Fibroblast of lung (primary cell): ENCODE results near the gene PDP2. TPM values are rescaled to one million over a fixed set of nuclear protein-coding genes. Genes with fewer than 3 reads are reported as not detected.

Experiments
- DNase-seq, 2 donors: peaks; one replicate each; pipeline versions ENCODE4 v3.0.0 to v3.0.0-alpha.2; 2010; ENCODE audit warnings: low read depth in 2 of 2
- H2AFZ ChIP-seq: 2 replicates; pipeline ENCODE4 v1.5.1; 2012; ENCODE audit warnings: low read length, control low read depth, inconsistent platforms
- H3K27ac ChIP-seq: 2 replicates; pipeline ENCODE4 v1.5.1; 2011; ENCODE audit warnings: low read length, control low read depth; ENCODE audit not compliant: insufficient read depth
- H3K27me3 ChIP-seq: 2 replicates; pipeline ENCODE4 v1.5.1; 2011; ENCODE audit warnings: mild to moderate bottlenecking, low read length; ENCODE audit not compliant: control insufficient read depth, insufficient read depth
- H3K36me3 ChIP-seq: 2 replicates; pipeline ENCODE4 v1.5.1; 2011; ENCODE audit warnings: low read length; ENCODE audit not compliant: control insufficient read depth, insufficient read depth
- H3K4me1 ChIP-seq: 2 replicates; pipeline ENCODE4 v1.5.1; 2011; ENCODE audit warnings: low read length; ENCODE audit not compliant: control insufficient read depth, insufficient read depth; ENCODE audit errors: extremely low read depth
- H3K4me2 ChIP-seq: 2 replicates; pipeline ENCODE4 v1.5.1; 2011; ENCODE audit warnings: low read length, control low read depth; ENCODE audit not compliant: insufficient read depth; ENCODE audit errors: extremely low read depth
- H3K4me3 ChIP-seq, 4 experiments: fragments of 200-600 bp in 1 of 4; sonication (generic) in 1 of 4; replicated peaks in 1 of 4; 2 replicates each; pipeline ENCODE4 v1.5.1; 2011 to 2016; ENCODE audit warnings: low read length in 4 of 4, low read depth in 3 of 4, mild to moderate bottlenecking in 3 of 4, control low read depth in 2 of 4, inconsistent platforms in 1 of 4, mixed read lengths in 1 of 4; ENCODE audit not compliant: insufficient read depth in 1 of 4; ENCODE audit errors: control extremely low read depth in 1 of 4
- H3K79me2 ChIP-seq: 2 replicates; pipeline ENCODE4 v1.5.1; 2012; ENCODE audit warnings: mild to moderate bottlenecking, low read length, inconsistent platforms; ENCODE audit not compliant: control insufficient read depth, insufficient read depth
- H3K9ac ChIP-seq: 2 replicates; pipeline ENCODE4 v1.5.1; 2011; ENCODE audit warnings: mild to moderate bottlenecking, low read length, control low read depth; ENCODE audit not compliant: insufficient read depth
- H3K9me3 ChIP-seq: 2 replicates; pipeline ENCODE4 v1.5.1; 2012; ENCODE audit warnings: low read depth, low read length; ENCODE audit not compliant: control insufficient read depth, insufficient read depth
- H4K20me1 ChIP-seq: 2 replicates; pipeline ENCODE4 v1.5.1; 2011; ENCODE audit warnings: low read length; ENCODE audit not compliant: control insufficient read depth, insufficient read depth; ENCODE audit errors: extremely low read depth
- CTCF ChIP-seq, 2 donors: IDR thresholded peaks in 1 of 2; conservative IDR thresholded peaks in 1 of 2; 1 replicate in 1 of 2; 2 replicates in 1 of 2; pipeline ENCODE4 v1.5.1; 2011 to 2012; ENCODE audit warnings: low read length in 2 of 2, control low read depth in 1 of 2, inconsistent platforms in 1 of 2, low read depth in 1 of 2, mild to moderate bottlenecking in 1 of 2
- EZH2 ChIP-seq: IDR thresholded peaks from 2 replicates; pipeline ENCODE4 v1.5.1; 2012; ENCODE audit warnings: low read length, control low read depth, mild to moderate bottlenecking; ENCODE audit errors: missing control alignments
- polyA plus RNA-seq, 2 donors: library from polyadenylated mRNA; depleted of rRNA in 1 of 2; stranded (reverse) in 1 of 2; unstranded in 1 of 2; fragments of >200 nt; gene quantifications; 2 replicates each; pipeline ENCODE4 v1.2.1, GENCODE V29; 2011 to 2012; ENCODE audit warnings: missing spikeins in 1 of 2
- total RNA-seq: library from RNA; depleted of rRNA; stranded (reverse); fragments of >200 nt; gene quantifications from 2 replicates; pipeline ENCODE4 v1.2.1, GENCODE V29; 2014

Gene PDP2
- total and polyA plus RNA-seq, 2 donors (not counting 1 experiment from before 2014, with no cell fraction given), result 10.9 to 11.6 TPM

- H3K27ac ChIP-seq, result no peak overlapping the region
- DNase-seq, result no peak
- H3K9ac ChIP-seq, result no peak overlapping the region
Measured at GRCh38 chr16:66914541-66914940, 34.2 kb downstream of the PDP2 start.

GRCh38 chr16:66915041-66915440, 34.7 kb downstream of the PDP2 start:
- Histone ChIP-seq H4K20me1 (no peaks in the 10 kb centered on the region), H3K9me3 (no peaks in the 10 kb centered on the region), H3K4me2 (no peak overlapping the region), H3K27me3 (peaks cover 6% of the 10 kb centered on the region), H2AFZ (no peak overlapping the region), H3K36me3 (no peaks in the 10 kb centered on the region), H3K79me2 (no peaks in the 10 kb centered on the region), H3K4me3 (no peak overlapping the region), H3K9ac (no peak overlapping the region), H3K4me1 (no peaks in the 10 kb centered on the region), H3K27ac (no peak overlapping the region)
- TF ChIP-seq EZH2 (no peak), CTCF (conservative IDR thresholded peaks at IDR 0.05 in 1 of 2, IDR thresholded peaks at IDR 0.05 in 1 of 2; ENCODE audit: low read depth in 1 of 2, low read length in 2 of 2) (no peak)
- no peak for DNase-seq

More at GRCh38 chr16:66914541-66914940, 34.2 kb downstream of the PDP2 start:
- TF ChIP-seq CTCF (conservative IDR thresholded peaks at IDR 0.05 in 1 of 2, IDR thresholded peaks at IDR 0.05 in 1 of 2; ENCODE audit: low read depth in 1 of 2, low read length in 2 of 2) (no peak), EZH2 (no peak)
- no peak overlapping the region for H3K4me3 ChIP-seq
- no peaks in the 10 kb centered on the region for H3K79me2 ChIP-seq
- H3K27me3 ChIP-seq, result peaks cover 6% of the 10 kb centered on the region
- H3K4me2 ChIP-seq, result no peak overlapping the region
- H3K9me3 ChIP-seq, result no peaks in the 10 kb centered on the region
- no peaks in the 10 kb centered on the region for H3K36me3 ChIP-seq
- H4K20me1 ChIP-seq, result no peaks in the 10 kb centered on the region
- no peaks in the 10 kb centered on the region for H3K4me1 ChIP-seq
- H2AFZ ChIP-seq, result no peak overlapping the region

- H3K4me1 ChIP-seq, result no peaks in the 10 kb centered on the region
- H3K27me3 ChIP-seq, result peaks cover 6% of the 10 kb centered on the region
- no peak overlapping the region for H3K4me3 ChIP-seq
- H3K4me2 ChIP-seq, result no peak overlapping the region
- no peak overlapping the region for H3K9ac ChIP-seq
- TF ChIP-seq EZH2 (no peak), CTCF (conservative IDR thresholded peaks at IDR 0.05 in 1 of 2, IDR thresholded peaks at IDR 0.05 in 1 of 2; ENCODE audit: low read depth in 1 of 2, low read length in 2 of 2) (no peak)
- H3K79me2 ChIP-seq, result no peaks in the 10 kb centered on the region
- H3K9me3 ChIP-seq, result no peaks in the 10 kb centered on the region
- H3K36me3 ChIP-seq, result no peaks in the 10 kb centered on the region
- no peaks in the 10 kb centered on the region for H4K20me1 ChIP-seq
- H2AFZ ChIP-seq, result no peak overlapping the region
- no peak overlapping the region for H3K27ac ChIP-seq
- DNase-seq, result no peak
Measured at GRCh38 chr16:66916518-66916917, 36.2 kb downstream of the PDP2 start.
